PFSK-1 (cell line): ENCODE data around the gene GORASP2. TPM values are rescaled to one million over a fixed set of nuclear protein-coding genes. Genes with fewer than 3 reads are reported as not detected.
A peak's percentile ranks its signal among the peaks of the same experiment; 100 is the strongest.

ENCODE experiments used
- FOXP2 ChIP-seq: optimal IDR thresholded peaks from 2 replicates; pipeline ENCODE3; 2011; ENCODE audit warnings: borderline replicate concordance, control low read depth, inconsistent platforms; ENCODE audit not compliant: insufficient read depth; ENCODE audit errors: extremely low read length, extremely low read depth
- POLR2AphosphoS5 ChIP-seq: IDR thresholded peaks from 2 replicates; pipeline ENCODE4 v1.6.1; 2012; ENCODE audit warnings: low read depth, mild to moderate bottlenecking, control low read depth, low read length, moderate library complexity
- REST ChIP-seq, 2 experiments: IDR thresholded peaks; 2 replicates each; pipeline versions ENCODE4 v1.6.1 to v1.8.0; 2011 to 2012; ENCODE audit warnings: low read depth in 2 of 2, low read length in 2 of 2, control low read depth in 1 of 2, inconsistent platforms in 1 of 2, mild to moderate bottlenecking in 1 of 2, moderate library complexity in 1 of 2; ENCODE audit not compliant: insufficient read depth in 1 of 2
- SIN3A ChIP-seq: IDR thresholded peaks from 2 replicates; pipeline ENCODE4 v1.6.1; 2012; ENCODE audit warnings: mild to moderate bottlenecking, low read length, moderate library complexity, borderline replicate concordance; ENCODE audit not compliant: insufficient read depth
- TAF1 ChIP-seq: IDR thresholded peaks from 2 replicates; pipeline ENCODE4 v1.6.1; 2012; ENCODE audit warnings: low read length, control low read depth, borderline replicate concordance; ENCODE audit not compliant: insufficient read depth
- polyA plus RNA-seq: library from polyadenylated mRNA; unstranded; fragments of >200 nt; gene quantifications from one replicate; pipeline ENCODE4 v1.2.1, GENCODE V29; 2012; ENCODE audit warnings: low read depth, missing spikeins; ENCODE audit not compliant: insufficient read length

GORASP2 gene
- 96.5 TPM for polyA plus RNA-seq

GRCh38 chr2:170928824-170929685 lies at the start of gene GORASP2:
GORASP2 (plus strand) TSS chr2:170929253; CDS start chr2:170929341, 88 bp downstream.
- TF ChIP-seq TAF1 (peak; percentile 72; the same call in 1 of the 2 replicates), POLR2AphosphoS5 (peak; percentile 93), REST (IDR thresholded peaks at IDR 0.05; ENCODE audit: insufficient read depth in 1 of 2, low read depth in 2 of 2, low read length in 2 of 2) (no peak), SIN3A (no peak; the same call in 1 of the 2 replicates), FOXP2 (peak; percentile 99)

- TF ChIP-seq FOXP2 (no peak), TAF1 (no peak), SIN3A (no peak), POLR2AphosphoS5 (no peak), REST (IDR thresholded peaks at IDR 0.05; ENCODE audit: insufficient read depth in 1 of 2, low read depth in 2 of 2, low read length in 2 of 2) (no peak)
Measured at GRCh38 chr2:170881840-170882239, 47.2 kb upstream of the GORASP2 start.

- TF ChIP-seq POLR2AphosphoS5 = no peak
- no peak for TF ChIP-seq REST (IDR thresholded peaks at IDR 0.05; ENCODE audit: insufficient read depth in 1 of 2, low read depth in 2 of 2, low read length in 2 of 2)
Measured at GRCh38 chr2:170882758-170883157, 46.3 kb upstream of the GORASP2 start.

GRCh38 chr2:170883683-170884082 lies 45.4 kb upstream of the GORASP2 start:
- TF ChIP-seq REST (IDR thresholded peaks at IDR 0.05; ENCODE audit: insufficient read depth in 1 of 2, low read depth in 2 of 2, low read length in 2 of 2) = no peak
- TF ChIP-seq POLR2AphosphoS5 = no peak
- no peak for TF ChIP-seq SIN3A
- no peak for TF ChIP-seq TAF1
- TF ChIP-seq FOXP2 = no peak
